ENCODE measurements around the gene DNAH1. TPM values are rescaled to one million over a fixed set of nuclear protein-coding genes. Genes with fewer than 3 reads are reported as not detected.

Gene DNAH1
- total and polyA plus RNA-seq, 2 experiments from 2014 or later = 0.81 to 1.8 TPM

GRCh38 chr3:52447512-52448355, 131.6 kb downstream of the DNAH1 start:
- no peak overlapping the region for H3K4me3 Mint-ChIP-seq
- Histone ChIP-seq H3K4me2 (no peak overlapping the region), H3K4me1 (ENCODE audit: insufficient read depth) (peaks cover 5% of the 10 kb centered on the region), H3K79me2 (replicated peaks; ENCODE audit: insufficient read depth) (no peaks in the 10 kb centered on the region), H3K4me3 (no peak overlapping the region), H3K27ac (ENCODE audit: low read depth) (no peak overlapping the region), H3K36me3 (ENCODE audit: insufficient read depth) (no peaks in the 10 kb centered on the region), H4K20me1 (replicated peaks; ENCODE audit: insufficient read depth) (no peaks in the 10 kb centered on the region), H3K9me2 (ENCODE audit: insufficient read depth) (peaks cover 8% of the 10 kb centered on the region; the same call in 1 of the 2 replicates), H2AFZ (no peak overlapping the region), H3K27me3 (ENCODE audit: insufficient read depth) (no peaks in the 10 kb centered on the region), H3F3A (replicated peaks; ENCODE audit: low read depth) (no peaks in the 10 kb centered on the region)
- ATAC-seq = no peak
- no peaks in the 10 kb centered on the region; the same call in 2 of the 3 replicates for H3K9me3 Mint-ChIP-seq
- no peak for DNase-seq (ENCODE audit: low spot score)
- peaks cover 17% of the 10 kb centered on the region for H3K4me1 Mint-ChIP-seq
- H3K36me3 Mint-ChIP-seq (ENCODE audit: low read depth) = no peaks in the 10 kb centered on the region
- H3K27me3 Mint-ChIP-seq (ENCODE audit: insufficient read depth, low read depth, poor library complexity) = peaks cover 16% of the 10 kb centered on the region
- H3K27ac Mint-ChIP-seq = no peak overlapping the region
- TF ChIP-seq ETS1 (IDR thresholded peaks at IDR 0.05) = no peak
- TF ChIP-seq, protein P1, sequence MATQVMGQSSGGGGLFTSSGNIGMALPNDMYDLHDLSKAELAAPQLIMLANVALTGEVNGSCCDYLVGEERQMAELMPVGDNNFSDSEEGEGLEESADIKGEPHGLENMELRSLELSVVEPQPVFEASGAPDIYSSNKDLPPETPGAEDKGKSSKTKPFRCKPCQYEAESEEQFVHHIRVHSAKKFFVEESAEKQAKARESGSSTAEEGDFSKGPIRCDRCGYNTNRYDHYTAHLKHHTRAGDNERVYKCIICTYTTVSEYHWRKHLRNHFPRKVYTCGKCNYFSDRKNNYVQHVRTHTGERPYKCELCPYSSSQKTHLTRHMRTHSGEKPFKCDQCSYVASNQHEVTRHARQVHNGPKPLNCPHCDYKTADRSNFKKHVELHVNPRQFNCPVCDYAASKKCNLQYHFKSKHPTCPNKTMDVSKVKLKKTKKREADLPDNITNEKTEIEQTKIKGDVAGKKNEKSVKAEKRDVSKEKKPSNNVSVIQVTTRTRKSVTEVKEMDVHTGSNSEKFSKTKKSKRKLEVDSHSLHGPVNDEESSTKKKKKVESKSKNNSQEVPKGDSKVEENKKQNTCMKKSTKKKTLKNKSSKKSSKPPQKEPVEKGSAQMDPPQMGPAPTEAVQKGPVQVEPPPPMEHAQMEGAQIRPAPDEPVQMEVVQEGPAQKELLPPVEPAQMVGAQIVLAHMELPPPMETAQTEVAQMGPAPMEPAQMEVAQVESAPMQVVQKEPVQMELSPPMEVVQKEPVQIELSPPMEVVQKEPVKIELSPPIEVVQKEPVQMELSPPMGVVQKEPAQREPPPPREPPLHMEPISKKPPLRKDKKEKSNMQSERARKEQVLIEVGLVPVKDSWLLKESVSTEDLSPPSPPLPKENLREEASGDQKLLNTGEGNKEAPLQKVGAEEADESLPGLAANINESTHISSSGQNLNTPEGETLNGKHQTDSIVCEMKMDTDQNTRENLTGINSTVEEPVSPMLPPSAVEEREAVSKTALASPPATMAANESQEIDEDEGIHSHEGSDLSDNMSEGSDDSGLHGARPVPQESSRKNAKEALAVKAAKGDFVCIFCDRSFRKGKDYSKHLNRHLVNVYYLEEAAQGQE (IDR thresholded peaks at IDR 0.05; ENCODE audit: unreplicated experiment) = no peak
- no peak for TF ChIP-seq ZNF331 (CRISPR knock-in tag; IDR thresholded peaks at IDR 0.05; ENCODE audit: low read depth)
- TF ChIP-seq, protein P2, sequence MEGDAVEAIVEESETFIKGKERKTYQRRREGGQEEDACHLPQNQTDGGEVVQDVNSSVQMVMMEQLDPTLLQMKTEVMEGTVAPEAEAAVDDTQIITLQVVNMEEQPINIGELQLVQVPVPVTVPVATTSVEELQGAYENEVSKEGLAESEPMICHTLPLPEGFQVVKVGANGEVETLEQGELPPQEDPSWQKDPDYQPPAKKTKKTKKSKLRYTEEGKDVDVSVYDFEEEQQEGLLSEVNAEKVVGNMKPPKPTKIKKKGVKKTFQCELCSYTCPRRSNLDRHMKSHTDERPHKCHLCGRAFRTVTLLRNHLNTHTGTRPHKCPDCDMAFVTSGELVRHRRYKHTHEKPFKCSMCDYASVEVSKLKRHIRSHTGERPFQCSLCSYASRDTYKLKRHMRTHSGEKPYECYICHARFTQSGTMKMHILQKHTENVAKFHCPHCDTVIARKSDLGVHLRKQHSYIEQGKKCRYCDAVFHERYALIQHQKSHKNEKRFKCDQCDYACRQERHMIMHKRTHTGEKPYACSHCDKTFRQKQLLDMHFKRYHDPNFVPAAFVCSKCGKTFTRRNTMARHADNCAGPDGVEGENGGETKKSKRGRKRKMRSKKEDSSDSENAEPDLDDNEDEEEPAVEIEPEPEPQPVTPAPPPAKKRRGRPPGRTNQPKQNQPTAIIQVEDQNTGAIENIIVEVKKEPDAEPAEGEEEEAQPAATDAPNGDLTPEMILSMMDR (conservative IDR thresholded peaks at IDR 0.05; ENCODE audit: low read depth in 2 of 2) = no peak
- no peak for TF ChIP-seq NANOG (IDR thresholded peaks at IDR 0.05; ENCODE audit: borderline replicate concordance)
- no peak for TF ChIP-seq JUNB (IDR thresholded peaks at IDR 0.05; ENCODE audit: unreplicated experiment)
- no peak for TF ChIP-seq CREB1 (CRISPR knock-in tag; IDR thresholded peaks at IDR 0.05; ENCODE audit: low read depth)
- no peak for TF ChIP-seq ZNF462 (CRISPR knock-in tag; IDR thresholded peaks at IDR 0.05)
- no peak for TF ChIP-seq EZH2 (IDR thresholded peaks at IDR 0.05; ENCODE audit: low read depth, unreplicated experiment)

Data from GM23338 (cell line).